ENCODE measurements around the gene STN1. TPM values are rescaled to one million over a fixed set of nuclear protein-coding genes. Genes with fewer than 3 reads are reported as not detected.

STN1 gene
- total and polyA plus RNA-seq, 10 of the 15 experiments (the other 5 are each of a cell fraction or from before 2014, with no cell fraction given), result 22.2 to 31.8 (median 28.5) TPM

GRCh38 chr10:103901299-103901698 is 16.7 kb downstream of the STN1 start:
- H3K4me2 ChIP-seq (ENCODE audit: control insufficient read depth, insufficient read depth), result no peak overlapping the region
- ATAC-seq (no peak), FAIRE-seq (no peak), DNase-seq (ENCODE audit: low read depth, low spot score) (no peak)
- no peak overlapping the region for H2AFZ ChIP-seq (ENCODE audit: control insufficient read depth, low read depth, low read length)
- H3K27ac ChIP-seq (ENCODE audit: control insufficient read depth, insufficient read depth), result no peak overlapping the region
- TF ChIP-seq STAT1 (conservative IDR thresholded peaks at IDR 0.05) (no peak), GATAD2B (conservative IDR thresholded peaks at IDR 0.05; ENCODE audit: low read depth) (no peak), TAF1 (IDR thresholded peaks at IDR 0.05; ENCODE audit: borderline replicate concordance, low read depth, low read length) (no peak), FOXK2 (IDR thresholded peaks at IDR 0.05) (no peak), HDAC2 (IDR thresholded peaks at IDR 0.05) (no peak), MTA3 (IDR thresholded peaks at IDR 0.05; ENCODE audit: borderline replicate concordance, low read length) (no peak), IRF5 (IDR thresholded peaks at IDR 0.05; ENCODE audit: borderline replicate concordance) (no peak), MTA2 (IDR thresholded peaks at IDR 0.05; ENCODE audit: low read depth) (no peak), ZNF24 (IDR thresholded peaks at IDR 0.05) (no peak), RAD21 (IDR thresholded peaks at IDR 0.05; ENCODE audit: insufficient read depth, low read depth, low read length) (no peak), CTCF (IDR thresholded peaks at IDR 0.05 in 2 of 3, conservative IDR thresholded peaks at IDR 0.05 in 1 of 3; ENCODE audit: control insufficient read depth in 2 of 3, extremely low read depth in 1 of 3, insufficient read depth in 1 of 3, low read depth in 3 of 3, low read length in 3 of 3) (no peak), SPI1 (IDR thresholded peaks at IDR 0.05; ENCODE audit: borderline replicate concordance, insufficient read depth, low read depth, low read length) (no peak), EZH2 (IDR thresholded peaks at IDR 0.05; ENCODE audit: borderline replicate concordance, control insufficient read depth, low read depth, low read length) (no peak), SREBF2 (IDR thresholded peaks at IDR 0.05; ENCODE audit: low read length) (no peak), IKZF1 (conservative IDR thresholded peaks at IDR 0.05) (no peak), EGR1 (IDR thresholded peaks at IDR 0.05; ENCODE audit: borderline replicate concordance in 1 of 2, low read depth in 2 of 2, low read length in 2 of 2) (no peak), ZZZ3 (IDR thresholded peaks at IDR 0.05; ENCODE audit: control insufficient read depth, insufficient read length, low read depth) (no peak)
- TF ChIP-seq, protein P1, sequence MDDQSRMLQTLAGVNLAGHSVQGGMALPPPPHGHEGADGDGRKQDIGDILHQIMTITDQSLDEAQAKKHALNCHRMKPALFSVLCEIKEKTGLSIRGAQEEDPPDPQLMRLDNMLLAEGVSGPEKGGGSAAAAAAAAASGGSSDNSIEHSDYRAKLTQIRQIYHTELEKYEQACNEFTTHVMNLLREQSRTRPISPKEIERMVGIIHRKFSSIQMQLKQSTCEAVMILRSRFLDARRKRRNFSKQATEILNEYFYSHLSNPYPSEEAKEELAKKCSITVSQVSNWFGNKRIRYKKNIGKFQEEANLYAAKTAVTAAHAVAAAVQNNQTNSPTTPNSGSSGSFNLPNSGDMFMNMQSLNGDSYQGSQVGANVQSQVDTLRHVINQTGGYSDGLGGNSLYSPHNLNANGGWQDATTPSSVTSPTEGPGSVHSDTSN (IDR thresholded peaks at IDR 0.05; ENCODE audit: insufficient replicate concordance, low read depth, low read length), result no peak
- RAD21 ChIA-PET (ENCODE audit: unreplicated experiment), result interaction anchor here (1.5 kb wide), 1 partner anchor 14 kb away, joined by 3 read pairs; no protein-coding TSS in a partner anchor
- no peaks in the 10 kb centered on the region for H3K9me3 ChIP-seq (replicated peaks; ENCODE audit: control insufficient read depth, insufficient read depth, low read length)
- SMC1A ChIA-PET (ENCODE audit: uncharacterized antibody, unreplicated experiment), result interaction anchor here (0.7 to 2.1 kb wide), 5 partner anchors 9 to 109 kb away, joined by 3 to 7 read pairs (median 5); no protein-coding TSS in a partner anchor
- no peaks in the 10 kb centered on the region for H3K4me1 ChIP-seq (ENCODE audit: control insufficient read depth, insufficient read depth, low read length)
- POLR2A ChIA-PET, result interaction anchor here (1.3 kb wide), 1 partner anchor 15 kb away, joined by 3 read pairs; no protein-coding TSS in a partner anchor
- intact Hi-C loops (cut with micrococcal nuclease; ENCODE audit: unreplicated experiment) (loop anchor here (10.0 kb wide), 1 partner anchor 364 kb away; the partner anchor contains the start of gene GSTO2), in situ Hi-C loops (cut with MboI) (no loop called here)
- H3K9ac ChIP-seq (ENCODE audit: control insufficient read depth, insufficient read depth, low read length), result no peak overlapping the region
- BruUV-seq (replicated peaks), result no TSS peak
- H3K79me2 ChIP-seq (ENCODE audit: control insufficient read depth, insufficient read depth, low read length), result no peaks in the 10 kb centered on the region
- no peaks in the 10 kb centered on the region for H4K20me1 ChIP-seq (ENCODE audit: control insufficient read depth, insufficient read depth)
- CTCF ChIA-PET, result interaction anchor here (0.6 to 1.7 kb wide), 9 partner anchors 11 to 222 kb away, joined by 3 to 5 read pairs (median 3); no protein-coding TSS in a partner anchor
- H3K4me3 ChIP-seq, result no peak overlapping the region
- peaks cover 7 to 16% of the 10 kb centered on the region in 2 experiments; a peak in 2 of 4 replicates for H3K36me3 ChIP-seq (ENCODE audit: control insufficient read depth in 2 of 2, insufficient read depth in 2 of 2, low read length in 1 of 2)
- H3K27me3 ChIP-seq (replicated peaks in 1 of 2; ENCODE audit: control insufficient read depth in 2 of 2, insufficient read depth in 2 of 2, low read length in 1 of 2), result no peaks in the 10 kb centered on the region
- WGBS (ENCODE audit: insufficient coverage, insufficient replicate concordance, low lambda C conversion rate, missing lambda C conversion rate), result 87% methylated on average over 5 of the region's 5 CpGs

Measured in GM12878 (cell line).